ENCODE measurements around the gene ULK1. TPM values are rescaled to one million over a fixed set of nuclear protein-coding genes. Genes with fewer than 3 reads are reported as not detected.
A peak's percentile ranks its signal among the peaks of the same experiment; 100 is the strongest.

The ULK1 gene
- total RNA-seq, 2 experiments from 2014 or later = 13.3 to 15.5 TPM

DNA sequence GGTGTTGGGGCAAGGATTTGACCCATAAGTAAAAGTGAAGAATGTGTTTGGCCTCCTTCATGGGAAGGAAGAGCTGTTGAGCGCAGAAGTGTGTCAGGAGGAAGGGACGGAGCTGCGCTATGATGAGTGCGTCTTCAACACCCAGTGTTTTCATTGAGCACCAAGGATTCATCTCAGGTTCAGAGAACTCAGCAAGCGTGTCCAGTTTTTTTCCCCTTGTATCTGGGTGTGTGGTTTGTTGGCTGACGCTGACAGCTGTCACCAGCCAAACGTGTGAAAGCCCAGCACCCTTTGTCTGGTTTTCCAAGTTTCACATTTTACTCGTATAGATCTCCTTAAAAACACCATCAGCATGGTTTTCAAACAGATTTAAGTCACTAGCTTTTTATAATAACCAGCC, 67.6 kb downstream of the ULK1 start:
- Mint-ChIP-seq H3K4me3 (no peak overlapping the region), H3K27ac (no peak overlapping the region), H3K9me3 (no peaks in the 10 kb centered on the region), H3K4me1 (ENCODE audit: low read depth) (peaks cover 58% of the 10 kb centered on the region), H3K36me3 (ENCODE audit: low read depth) (peaks cover 11% of the 10 kb centered on the region), H3K27me3 (no peaks in the 10 kb centered on the region)
- DNase-seq (no peak), ATAC-seq (no peak)
- CTCF ChIA-PET = no interaction called here
- TF ChIP-seq, protein P1, sequence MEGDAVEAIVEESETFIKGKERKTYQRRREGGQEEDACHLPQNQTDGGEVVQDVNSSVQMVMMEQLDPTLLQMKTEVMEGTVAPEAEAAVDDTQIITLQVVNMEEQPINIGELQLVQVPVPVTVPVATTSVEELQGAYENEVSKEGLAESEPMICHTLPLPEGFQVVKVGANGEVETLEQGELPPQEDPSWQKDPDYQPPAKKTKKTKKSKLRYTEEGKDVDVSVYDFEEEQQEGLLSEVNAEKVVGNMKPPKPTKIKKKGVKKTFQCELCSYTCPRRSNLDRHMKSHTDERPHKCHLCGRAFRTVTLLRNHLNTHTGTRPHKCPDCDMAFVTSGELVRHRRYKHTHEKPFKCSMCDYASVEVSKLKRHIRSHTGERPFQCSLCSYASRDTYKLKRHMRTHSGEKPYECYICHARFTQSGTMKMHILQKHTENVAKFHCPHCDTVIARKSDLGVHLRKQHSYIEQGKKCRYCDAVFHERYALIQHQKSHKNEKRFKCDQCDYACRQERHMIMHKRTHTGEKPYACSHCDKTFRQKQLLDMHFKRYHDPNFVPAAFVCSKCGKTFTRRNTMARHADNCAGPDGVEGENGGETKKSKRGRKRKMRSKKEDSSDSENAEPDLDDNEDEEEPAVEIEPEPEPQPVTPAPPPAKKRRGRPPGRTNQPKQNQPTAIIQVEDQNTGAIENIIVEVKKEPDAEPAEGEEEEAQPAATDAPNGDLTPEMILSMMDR (IDR thresholded peaks at IDR 0.05) = no peak
- POLR2A ChIA-PET = no interaction called here
- intact Hi-C loops (cut with micrococcal nuclease) = no loop called here

- H3K27ac Mint-ChIP-seq = peak overlapping the region; percentile 12
- H3K9me3 Mint-ChIP-seq = no peaks in the 10 kb centered on the region
- POLR2A ChIA-PET = no interaction called here
- intact Hi-C loops (cut with micrococcal nuclease) = no loop called here
- DNase-seq (no peak), ATAC-seq (no peak)
- no peaks in the 10 kb centered on the region for H3K27me3 Mint-ChIP-seq
- H3K4me3 Mint-ChIP-seq = no peak overlapping the region
- TF ChIP-seq, protein P1 (IDR thresholded peaks at IDR 0.05) = no peak
- H3K4me1 Mint-ChIP-seq (ENCODE audit: low read depth) = peaks cover 59% of the 10 kb centered on the region
- H3K36me3 Mint-ChIP-seq (ENCODE audit: low read depth) = peaks cover 16% of the 10 kb centered on the region
- CTCF ChIA-PET = no interaction called here
Measured at GRCh38 chr12:131963381-131963780, 69.0 kb downstream of the ULK1 start.

DNA sequence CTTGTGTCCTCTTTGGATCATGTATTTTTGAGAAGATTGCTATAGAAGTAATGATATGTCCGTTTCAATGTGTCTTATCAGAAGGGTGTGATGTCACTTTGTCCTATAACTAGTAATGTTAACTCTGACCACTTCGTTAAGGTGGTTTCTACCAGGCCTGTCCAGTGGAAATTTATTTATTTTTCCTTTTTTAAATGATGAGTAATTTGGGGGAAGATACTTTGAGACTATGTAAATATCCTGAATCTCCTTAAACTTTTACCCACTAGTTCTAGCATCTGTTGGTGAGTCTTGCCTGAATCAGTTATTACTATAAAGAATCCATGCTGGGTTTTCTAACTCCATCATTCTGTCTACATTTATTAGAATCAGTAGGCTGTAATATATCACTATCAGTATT, 70.7 kb downstream of the ULK1 start:
- H3K4me1 Mint-ChIP-seq (ENCODE audit: low read depth) = peaks cover 56% of the 10 kb centered on the region
- DNase-seq = no peak
- no peaks in the 10 kb centered on the region for H3K9me3 Mint-ChIP-seq
- no peaks in the 10 kb centered on the region for H3K27me3 Mint-ChIP-seq
- no peak overlapping the region for H3K4me3 Mint-ChIP-seq
- ATAC-seq = no peak
- H3K36me3 Mint-ChIP-seq (ENCODE audit: low read depth) = peaks cover 18% of the 10 kb centered on the region
- ChIA-PET CTCF (no interaction called here), POLR2A (no interaction called here)
- intact Hi-C loops (cut with micrococcal nuclease) = no loop called here
- no peak overlapping the region for H3K27ac Mint-ChIP-seq
- TF ChIP-seq, protein P1 (IDR thresholded peaks at IDR 0.05) = no peak

- Mint-ChIP-seq H3K27ac (no peak overlapping the region), H3K4me3 (no peak overlapping the region), H3K4me1 (ENCODE audit: low read depth) (peaks cover 28% of the 10 kb centered on the region), H3K27me3 (no peaks in the 10 kb centered on the region), H3K9me3 (no peaks in the 10 kb centered on the region), H3K36me3 (ENCODE audit: low read depth) (peaks cover 7% of the 10 kb centered on the region)
- ChIA-PET CTCF (no interaction called here), POLR2A (no interaction called here)
- no peak for ATAC-seq
- no peak for DNase-seq
- TF ChIP-seq, protein P1 (IDR thresholded peaks at IDR 0.05) = no peak
- intact Hi-C loops (cut with micrococcal nuclease) = no loop called here
Measured at GRCh38 chr12:131971226-131971625, 76.8 kb downstream of the ULK1 start.

Other genes with a start within 250 kb of the ULK1 start
- 10 to 100 TPM; 47.6 to 49.3 TPM for gene SFSWAP, start 183.5 kb upstream of the ULK1 start, total RNA-seq
- under 1 TPM in 1 of 2 experiments, not detected in 1; 0.60 TPM for gene MMP17, start 66.2 kb upstream of the ULK1 start, total RNA-seq
- gene PUS1, start 34.7 kb downstream of the ULK1 start, total RNA-seq = 10 to 100 TPM; 68.2 to 71.7 TPM
- 10 to 100 TPM; 45.6 to 46.1 TPM for gene EP400, start 55.3 kb downstream of the ULK1 start, total RNA-seq
- 10 to 100 TPM; 24.1 to 25.5 TPM for gene DDX51, start 249.7 kb downstream of the ULK1 start, total RNA-seq
- gene NOC4L, start 249.8 kb downstream of the ULK1 start, total RNA-seq = 10 to 100 TPM; 35.6 to 41.2 TPM

Data from activated CD8-positive, alpha-beta T cell treated with anti-CD3 and anti-CD28 coated beads for 36 hours (primary cell).